ENCODE measurements around the gene VGLL1.
A peak's percentile ranks its signal among the peaks of the same experiment; 100 is the strongest.

Gene VGLL1

GRCh38 chrX:136555694-136556093, 23.7 kb downstream of the VGLL1 start:
- DNase-seq: no peak

GRCh38 chrX:136572030-136572429, 40.0 kb downstream of the VGLL1 start:
- DNase-seq: no peak

GRCh38 chrX:136574548-136574947, 42.5 kb downstream of the VGLL1 start:
- no peak for DNase-seq

GRCh38 chrX:136577552-136577951, 45.5 kb downstream of the VGLL1 start:
- peak; percentile 27 for DNase-seq

GRCh38 chrX:136580316-136580715, 48.3 kb downstream of the VGLL1 start:
- DNase-seq: no peak

GRCh38 chrX:136582624-136583023, 50.6 kb downstream of the VGLL1 start:
- DNase-seq: no peak

GRCh38 chrX:136584545-136584944, 52.5 kb downstream of the VGLL1 start:
- no peak for DNase-seq

- DNase-seq: no peak
Measured at GRCh38 chrX:136585262-136585661, 53.2 kb downstream of the VGLL1 start.

GRCh38 chrX:136585960-136586359, 53.9 kb downstream of the VGLL1 start:
- DNase-seq: no peak

GRCh38 chrX:136586386-136586785, 54.4 kb downstream of the VGLL1 start:
- DNase-seq: no peak

GRCh38 chrX:136587532-136587931, 55.5 kb downstream of the VGLL1 start:
- DNase-seq: no peak

GRCh38 chrX:136588036-136588435, 56.0 kb downstream of the VGLL1 start:
- DNase-seq: no peak

GRCh38 chrX:136589966-136590365, 58.0 kb downstream of the VGLL1 start:
- DNase-seq: peak; percentile 6

GRCh38 chrX:136597356-136597755, 65.3 kb downstream of the VGLL1 start:
- DNase-seq: no peak

- no peak for DNase-seq
Measured at GRCh38 chrX:136597954-136598353, 65.9 kb downstream of the VGLL1 start.

GRCh38 chrX:136598631-136599030, 66.6 kb downstream of the VGLL1 start:
- DNase-seq: no peak

GRCh38 chrX:136600059-136600458, 68.0 kb downstream of the VGLL1 start:
- no peak for DNase-seq
